UCSD-AML1 (cell line): ENCODE results near the gene CAMKMT.

Experiments used
- DNase-seq: peaks from one replicate; lab custom pipeline; 2025; ENCODE audit not compliant: unreplicated experiment; lab: John Stamatoyannopoulos, UW

The CAMKMT gene

DNA sequence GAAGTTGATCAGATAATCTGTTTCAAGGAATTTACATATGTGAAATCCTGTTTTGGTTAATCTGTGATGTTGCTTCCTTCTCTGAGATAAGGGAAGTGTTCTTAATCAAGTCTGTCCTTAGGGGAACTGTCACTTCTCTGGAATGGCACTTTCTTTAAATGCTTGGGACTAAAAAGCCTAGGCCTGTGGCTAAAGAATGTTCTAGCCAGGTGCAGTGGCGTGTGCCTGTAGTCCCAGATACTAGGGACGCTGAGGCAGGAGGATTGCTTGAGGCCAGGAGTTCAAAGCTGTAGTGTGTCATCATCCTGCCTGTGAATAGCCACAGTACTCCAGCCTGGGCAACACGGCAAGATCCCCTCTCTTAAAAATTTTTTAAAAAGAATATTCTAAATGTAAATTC is 362.2 kb downstream of the CAMKMT start:
- DNase-seq, result no peak

DNA sequence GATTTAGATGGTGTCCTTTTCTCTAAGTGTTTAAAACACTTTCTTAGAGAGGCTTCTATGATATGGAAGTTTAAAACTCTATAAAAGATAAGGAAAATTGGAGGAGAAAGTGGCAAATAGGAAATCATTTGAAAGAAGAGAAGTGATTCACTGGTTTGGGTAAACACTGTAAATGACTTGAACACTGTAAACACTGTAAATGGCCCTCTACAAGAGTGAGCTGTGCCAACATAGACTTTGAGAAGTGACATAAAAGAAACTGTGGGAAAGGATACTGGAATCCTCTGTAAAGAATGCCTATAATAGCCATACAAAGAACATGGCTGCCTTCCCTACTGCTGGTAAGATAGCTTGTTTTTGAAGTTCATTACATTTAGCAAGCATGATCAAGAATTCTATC is 368.8 kb downstream of the CAMKMT start:
- no peak for DNase-seq

DNA sequence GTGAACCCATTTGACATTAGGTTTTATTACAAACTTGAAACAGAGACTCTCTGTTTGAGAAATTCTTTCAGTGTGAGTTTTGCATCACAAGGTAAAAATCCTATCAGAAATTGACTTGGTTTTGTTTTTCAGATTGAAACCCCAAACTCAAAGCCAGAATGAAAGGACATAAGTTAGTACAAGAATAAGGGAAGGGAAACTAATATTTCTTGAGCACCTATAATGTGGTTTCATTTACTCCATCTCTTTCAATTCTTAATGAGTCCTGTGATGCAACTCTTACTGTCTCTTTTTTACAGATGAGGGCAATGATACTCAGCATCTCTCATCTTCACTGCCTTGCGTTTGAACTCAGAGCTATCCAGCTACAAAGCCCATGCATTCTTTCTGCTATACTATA is 369.8 kb downstream of the CAMKMT start:
- no peak for DNase-seq

DNA sequence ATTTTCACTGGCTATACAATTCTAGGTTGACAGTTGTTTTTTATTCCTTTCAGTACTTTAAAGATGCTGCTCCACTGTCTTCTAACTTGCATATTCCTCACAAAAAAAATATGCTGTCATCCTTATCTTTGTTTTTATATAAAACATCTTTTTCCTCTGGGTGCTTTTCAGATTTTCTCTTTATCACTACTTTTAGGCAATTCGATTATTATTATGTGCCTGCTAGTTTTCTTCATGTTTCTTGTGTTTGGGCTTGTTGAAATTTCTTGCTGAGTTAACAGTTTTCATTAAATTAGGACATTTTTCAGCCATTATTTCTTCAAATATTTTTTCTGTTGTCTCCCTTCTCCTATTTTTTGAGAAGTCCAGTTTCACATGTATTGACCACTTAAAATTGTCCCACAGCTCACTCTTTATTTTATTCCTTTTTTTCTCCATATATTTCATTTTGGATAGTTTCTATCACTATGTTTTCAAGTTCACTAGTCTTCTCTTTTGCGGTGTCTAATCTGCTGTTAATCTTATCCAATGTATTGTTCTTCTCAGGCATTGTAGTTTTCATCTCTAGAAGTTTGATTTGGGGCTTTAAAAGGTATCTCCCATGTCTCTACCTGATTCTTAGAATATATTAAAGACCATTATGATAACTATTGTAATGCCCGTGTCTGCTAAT is 374.7 kb downstream of the CAMKMT start:
- no peak for DNase-seq

DNA sequence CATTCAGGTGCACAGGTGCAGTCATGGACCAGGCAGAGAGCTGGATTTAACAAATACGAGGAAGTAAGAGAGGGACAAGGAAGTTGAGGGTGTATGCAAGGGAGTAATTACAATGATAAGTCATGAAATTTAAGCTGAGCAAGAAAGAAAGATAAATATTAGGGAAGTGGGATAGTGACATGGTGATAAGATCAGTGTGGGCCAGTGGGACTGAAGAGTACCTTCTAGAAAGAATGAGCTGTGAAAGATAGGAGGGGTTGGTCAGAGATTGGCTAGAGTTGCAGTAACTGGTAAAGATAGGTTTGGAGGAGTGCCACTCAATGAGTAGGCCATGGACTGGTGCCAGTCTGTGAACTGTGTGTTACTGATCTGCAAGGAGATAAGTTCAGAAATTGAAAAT is 378.9 kb downstream of the CAMKMT start:
- DNase-seq, result no peak

DNA sequence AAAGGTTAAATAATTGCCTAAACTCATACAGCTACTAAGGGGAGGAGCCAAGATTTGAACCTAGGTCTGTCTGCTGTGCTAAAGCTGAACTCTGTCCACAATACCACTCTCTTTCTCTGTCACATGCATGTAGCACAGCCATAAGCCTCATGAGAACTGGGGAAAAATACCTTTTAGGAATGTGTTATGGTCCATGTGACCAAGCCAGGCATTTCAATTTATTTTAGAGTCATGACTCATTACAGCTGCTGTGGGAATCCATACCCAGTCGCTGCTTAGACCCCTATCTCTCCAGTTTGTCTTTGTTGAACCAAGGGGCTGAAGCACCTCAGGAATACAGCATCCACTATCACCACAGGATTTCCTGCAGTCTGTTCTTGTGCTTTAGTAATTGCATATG is 379.8 kb downstream of the CAMKMT start:
- no peak for DNase-seq

DNA sequence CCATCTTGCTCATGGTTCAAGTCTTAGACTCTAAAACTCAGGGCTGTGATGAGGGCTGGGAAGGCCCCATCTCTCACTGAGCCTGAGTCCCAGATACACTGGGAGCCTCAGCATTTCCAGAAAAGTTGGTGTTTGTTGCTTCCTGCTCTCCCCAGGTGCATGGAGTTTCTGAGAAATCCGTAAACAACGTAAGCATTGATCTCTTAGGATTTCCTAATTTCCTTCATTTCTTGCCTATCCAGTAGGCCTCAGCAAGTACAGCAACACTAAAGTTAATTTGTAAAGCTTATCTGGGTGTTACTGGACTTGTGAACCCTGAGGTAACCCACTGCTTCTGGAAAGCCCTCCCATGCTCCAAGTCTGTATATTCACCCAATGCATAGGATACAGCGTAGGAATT is 380.3 kb downstream of the CAMKMT start:
- DNase-seq, result no peak

DNA sequence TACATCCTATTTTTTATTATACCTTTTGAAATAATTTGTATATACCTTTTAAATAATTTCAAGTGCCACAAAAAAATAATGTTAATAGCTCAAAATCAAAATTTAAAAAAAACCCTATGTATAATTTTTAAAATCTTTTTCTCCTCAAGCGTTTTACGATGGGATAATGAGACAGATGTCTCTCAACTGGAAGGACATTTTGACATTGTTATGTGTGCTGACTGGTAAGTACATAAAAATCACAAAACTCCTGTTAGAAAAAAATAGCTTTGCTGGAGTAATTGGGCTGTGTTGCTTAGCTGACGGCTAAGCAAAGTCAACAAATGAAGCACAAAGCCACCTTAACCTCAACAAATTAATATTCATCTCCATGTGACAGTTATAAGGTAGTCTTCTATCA is 381.7 kb downstream of the CAMKMT start:
- no peak for DNase-seq

DNA sequence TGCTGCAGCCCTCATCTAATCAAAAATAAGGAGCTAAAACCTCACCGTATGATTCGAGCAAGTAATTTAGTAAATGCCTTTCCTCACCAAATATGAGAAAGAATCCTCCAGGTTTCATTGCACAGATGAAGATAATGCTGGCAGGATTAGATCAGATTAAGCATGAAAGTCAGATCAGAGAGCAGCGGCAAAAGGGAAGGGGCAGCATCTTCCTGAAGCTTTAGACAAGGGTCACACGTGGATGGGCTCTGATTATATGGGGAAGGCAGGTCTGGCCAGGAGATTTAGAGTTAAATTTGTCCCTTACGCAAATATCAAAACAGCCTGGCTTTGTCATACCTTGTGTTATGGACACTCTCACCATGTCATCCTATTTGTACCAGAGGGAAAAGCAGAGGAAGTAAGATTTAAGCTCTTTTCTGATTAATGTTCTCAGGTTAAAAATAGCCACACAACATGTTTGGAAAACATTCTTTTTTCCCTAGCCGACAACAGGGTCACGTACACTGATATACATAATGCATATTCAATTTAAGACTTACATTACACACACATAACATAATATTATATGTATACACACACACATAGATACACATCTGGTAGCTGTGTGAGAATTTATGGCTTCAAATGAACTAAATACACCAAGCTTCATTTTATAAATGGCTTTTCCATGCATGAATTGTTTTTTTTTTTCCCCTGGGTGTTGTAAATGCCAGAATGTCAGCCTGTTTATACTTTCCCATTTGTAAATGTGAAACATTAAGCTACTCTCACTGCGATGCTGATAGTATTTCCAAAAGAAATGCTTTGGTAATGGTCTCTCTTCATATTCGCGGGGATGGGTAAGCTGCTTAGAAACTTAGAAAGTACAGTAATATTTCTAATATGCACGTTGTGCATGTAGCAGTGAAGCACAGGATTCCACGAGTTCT is 383.5 kb downstream of the CAMKMT start:
- DNase-seq, result no peak

DNA sequence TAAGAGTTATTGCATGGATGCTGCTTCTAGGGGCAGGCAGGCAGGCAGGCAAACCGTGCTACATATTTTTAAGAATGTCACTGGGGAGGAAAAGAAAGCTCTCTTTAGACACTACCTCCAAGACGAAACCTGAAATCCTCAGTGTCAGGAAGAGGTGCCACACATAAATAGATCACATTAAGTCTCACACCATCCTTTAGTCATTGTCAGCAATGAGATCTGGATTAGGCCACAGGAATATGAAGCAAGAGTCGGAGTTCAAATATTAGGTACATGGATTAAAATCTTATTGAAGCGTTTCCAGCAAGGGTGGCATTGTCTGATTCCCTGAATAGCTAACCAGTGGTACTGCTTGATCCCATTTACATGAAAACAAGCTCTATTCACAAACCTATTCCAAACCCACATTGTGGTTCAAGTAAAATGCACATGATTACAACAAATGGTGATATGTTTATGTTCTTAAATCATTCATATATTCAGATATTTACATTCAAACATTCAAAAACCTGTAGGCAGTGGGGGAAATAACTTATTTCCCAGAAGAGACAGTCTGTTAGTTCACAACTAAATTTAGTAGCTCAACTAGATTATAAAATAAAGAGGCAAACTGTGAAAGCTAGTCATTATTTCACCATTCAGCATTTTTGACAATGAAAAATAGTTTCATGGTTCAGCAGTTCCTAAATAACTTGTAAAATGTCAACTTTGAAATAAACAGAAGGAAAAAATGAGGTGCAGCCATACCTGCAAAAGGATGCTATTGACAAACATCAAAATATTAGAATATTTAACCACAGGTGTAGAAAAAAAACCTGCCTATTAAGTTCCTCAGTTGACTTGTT is 384.4 kb downstream of the CAMKMT start:
- no peak for DNase-seq

DNA sequence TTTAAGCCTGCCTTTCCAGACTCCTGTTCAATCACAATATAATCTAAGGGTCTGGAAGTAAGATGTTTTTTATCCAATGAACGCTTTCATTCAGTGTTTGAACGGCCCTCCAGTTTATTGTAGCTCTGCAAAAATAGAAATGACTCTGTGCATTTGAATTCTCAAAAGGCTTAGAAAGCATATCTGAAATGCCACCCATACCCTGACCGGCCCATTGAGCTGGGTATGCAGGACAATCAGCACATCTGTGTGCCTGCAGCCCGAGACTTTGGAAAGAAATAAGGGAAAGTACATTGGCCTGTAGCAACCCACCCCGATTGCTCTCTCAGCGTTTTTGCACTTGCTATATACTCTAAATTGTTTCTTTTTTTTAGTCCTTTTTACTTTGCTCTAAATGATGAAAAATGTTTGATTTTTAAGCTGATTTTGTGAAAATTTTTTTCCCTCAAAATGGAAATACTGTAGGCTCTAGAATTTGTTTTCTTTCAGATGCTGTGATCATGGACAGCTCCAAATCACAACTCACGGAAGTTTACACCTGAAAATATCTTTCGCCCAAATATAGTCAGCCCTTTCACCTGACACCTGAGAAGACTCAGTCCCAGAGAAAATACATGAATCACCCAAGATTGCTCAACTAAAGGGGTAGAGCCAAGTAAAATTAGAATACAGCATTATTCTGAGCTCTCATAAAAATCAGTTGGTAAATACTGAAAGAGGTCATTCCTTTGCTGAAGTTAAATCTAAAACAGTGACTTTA is 385.3 kb downstream of the CAMKMT start:
- no peak for DNase-seq

DNA sequence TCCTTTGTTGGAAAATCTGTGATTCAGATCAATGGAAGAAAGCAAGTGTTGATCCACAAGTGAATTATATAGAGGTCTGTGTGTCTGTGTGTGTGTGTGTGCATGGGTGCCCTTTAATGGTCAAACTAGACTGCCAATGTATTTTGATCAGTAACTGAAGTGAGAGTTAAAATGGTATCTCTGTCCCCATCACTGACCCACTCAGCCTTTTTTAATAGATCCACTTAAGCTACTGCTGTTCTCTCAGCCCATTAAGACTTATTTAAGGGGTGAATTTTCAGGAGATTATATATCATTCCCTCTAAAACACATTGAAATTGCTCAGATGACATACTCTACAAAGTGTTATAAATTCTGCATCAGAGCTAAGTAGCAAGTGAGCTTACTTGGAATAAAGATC is 386.0 kb downstream of the CAMKMT start:
- DNase-seq, result no peak

DNA sequence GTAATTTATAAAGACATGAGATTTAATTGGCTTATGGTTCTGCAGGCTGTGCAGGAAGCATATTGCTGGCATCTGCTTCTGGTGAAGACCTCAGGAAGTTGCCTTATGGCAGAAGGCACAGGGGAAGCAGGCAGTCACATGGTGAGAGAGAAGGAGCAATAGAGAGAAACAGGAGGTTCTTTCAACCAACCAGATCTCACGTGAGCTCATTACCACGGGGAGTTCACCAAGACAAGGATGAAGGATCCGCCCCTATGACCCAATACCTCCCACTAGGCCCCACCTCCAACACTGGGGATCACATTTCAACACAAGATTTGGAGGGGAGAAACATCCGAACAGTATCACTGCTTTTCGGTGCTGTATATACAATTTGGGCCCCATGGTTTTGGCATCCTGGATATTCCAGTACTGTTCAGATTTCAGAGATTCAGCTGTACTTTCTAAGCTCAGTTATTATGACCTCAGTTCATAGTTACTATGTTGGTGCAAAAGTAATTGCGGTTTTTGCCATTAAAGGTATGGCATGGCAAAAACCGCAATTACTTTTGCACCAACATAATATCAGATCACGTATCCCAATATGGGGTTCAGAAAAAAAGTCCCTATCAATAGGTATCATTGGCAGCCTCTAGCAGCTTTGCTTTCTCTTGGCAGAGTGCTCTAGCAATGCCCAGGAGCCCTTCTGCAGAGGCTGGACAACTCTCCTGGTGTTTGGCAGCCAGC is 390.2 kb downstream of the CAMKMT start:
- no peak for DNase-seq

DNA sequence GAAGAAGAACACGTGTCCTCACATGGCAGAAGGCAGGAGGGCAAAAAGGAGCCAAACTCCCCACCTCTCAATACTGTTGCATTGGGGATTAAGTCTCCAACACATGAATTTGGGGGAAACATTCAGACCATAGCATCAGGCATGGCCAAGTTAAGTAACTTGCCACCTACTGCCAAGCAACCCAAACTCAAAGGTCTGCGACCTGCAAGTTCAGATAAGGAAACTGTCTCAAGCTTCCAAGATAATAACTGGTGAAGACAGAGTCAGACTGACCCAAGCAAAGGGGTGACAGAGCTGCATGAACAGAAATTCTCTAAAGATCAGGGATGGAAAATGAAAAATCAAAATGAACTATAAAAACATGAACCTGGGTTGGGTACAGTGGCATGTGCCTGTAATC is 391.0 kb downstream of the CAMKMT start:
- DNase-seq, result no peak

DNA sequence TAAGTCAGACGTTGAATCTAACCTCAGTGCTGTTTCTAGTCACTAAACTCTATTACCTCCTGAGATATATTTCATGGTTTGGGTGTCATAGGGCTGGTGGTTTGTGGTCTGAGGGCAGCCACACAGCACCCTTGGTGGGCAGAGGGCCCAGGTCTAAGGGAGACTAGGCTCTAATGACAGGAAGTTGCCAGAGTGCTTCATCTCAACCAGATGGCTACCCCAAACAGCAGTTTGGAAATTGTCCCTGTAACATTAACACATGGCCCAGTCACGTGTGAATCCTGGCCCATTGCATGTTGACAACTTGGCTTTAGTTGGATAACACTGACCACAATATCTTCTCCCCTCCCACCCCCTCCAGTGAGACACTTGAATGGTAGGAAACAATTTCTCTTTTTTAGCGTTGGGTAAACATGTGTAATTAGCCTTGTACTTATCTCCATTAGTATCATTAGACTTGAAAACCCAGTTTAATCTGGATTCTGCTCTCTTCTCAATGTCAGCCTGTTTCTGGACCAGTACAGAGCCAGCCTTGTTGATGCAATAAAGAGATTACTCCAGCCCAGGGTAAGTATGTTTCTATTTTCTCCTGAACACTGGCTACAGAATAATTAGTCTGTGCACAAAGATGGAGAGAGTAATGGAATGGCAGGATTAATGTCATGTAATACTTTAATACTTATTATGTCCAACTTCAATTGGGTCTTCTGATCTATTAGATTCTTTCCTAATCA is 392.0 kb downstream of the CAMKMT start:
- peak; percentile 45 for DNase-seq

DNA sequence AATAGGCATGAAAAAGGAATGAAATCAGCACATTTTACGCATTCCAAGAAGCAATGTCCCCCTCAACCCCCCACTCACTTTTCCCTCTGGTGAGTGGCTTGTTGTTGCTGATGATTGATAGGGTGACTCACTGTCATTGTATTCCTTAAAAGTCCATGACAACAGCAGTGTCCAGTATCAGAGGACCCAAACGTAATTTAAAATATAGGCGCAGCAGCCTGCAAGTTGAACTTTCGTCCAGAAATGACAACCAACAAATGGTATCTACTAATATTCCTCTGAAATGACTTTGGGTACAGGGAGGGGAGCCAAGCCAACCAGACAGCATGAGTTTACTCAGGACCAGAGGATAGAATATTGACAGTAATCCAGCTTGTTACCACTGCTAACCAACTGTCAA is 396.8 kb downstream of the CAMKMT start:
- DNase-seq, result no peak

DNA sequence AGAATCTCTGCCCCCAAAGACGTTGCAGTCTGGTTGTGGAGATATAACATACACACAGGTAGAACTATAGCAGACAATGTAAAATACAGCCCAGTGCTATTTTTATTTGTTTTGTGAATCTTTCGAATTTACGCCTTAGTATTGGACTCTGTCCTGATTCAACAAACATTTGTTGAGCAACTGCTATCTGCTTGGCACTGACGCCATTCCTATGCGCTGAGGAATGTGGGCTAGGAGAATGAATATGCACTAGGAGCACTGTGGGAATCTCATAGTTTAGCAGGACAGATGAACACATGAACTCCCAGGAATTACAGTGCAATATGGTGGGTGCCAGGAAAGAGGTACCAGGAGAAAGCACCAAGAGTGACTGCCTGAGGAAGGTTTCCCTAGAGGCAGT is 398.1 kb downstream of the CAMKMT start:
- DNase-seq, result no peak

DNA sequence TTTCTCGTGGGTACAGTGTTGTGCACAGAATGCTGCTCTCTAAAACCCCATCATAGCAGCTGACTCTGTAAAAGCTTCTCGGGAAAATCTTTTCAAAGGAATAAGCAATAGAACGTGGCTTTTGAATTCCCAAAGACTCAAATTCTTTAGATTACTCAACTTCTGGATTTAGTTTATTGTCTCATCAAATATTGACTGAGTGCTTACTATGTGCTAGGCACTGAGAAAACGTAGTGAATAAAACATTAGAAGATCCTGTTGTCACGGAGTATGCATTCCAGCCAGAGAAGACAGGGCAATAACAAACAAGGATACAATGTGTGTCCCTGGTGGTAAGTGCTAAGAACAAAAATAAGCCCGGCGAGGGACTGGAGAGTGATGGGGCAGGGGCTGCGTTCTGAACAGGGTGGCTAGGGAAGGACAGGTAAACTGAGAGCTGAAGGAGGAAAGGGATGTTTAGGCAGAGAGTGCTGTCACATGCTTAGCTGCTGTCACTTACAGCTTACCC is 401.6 kb downstream of the CAMKMT start:
- DNase-seq, result no peak

DNA sequence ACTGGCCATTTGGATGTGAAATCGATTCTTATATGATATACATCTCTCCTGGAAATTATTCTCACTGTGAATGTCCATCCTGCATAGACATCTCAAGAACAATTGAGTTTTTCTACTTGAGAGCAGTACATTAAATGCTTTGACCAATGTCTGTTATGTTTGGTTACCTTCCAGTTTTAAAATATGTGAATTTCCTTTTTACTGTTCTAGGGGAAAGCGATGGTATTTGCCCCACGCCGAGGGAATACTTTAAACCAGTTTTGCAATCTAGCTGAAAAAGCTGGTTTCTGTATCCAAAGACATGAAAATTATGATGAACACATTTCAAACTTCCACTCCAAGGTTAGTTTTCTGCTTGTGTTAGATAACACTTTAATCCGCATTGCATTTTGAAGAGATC is 404.5 kb downstream of the CAMKMT start:
- no peak for DNase-seq
